GM19099 (cell line): Measurements from ENCODE around the gene MACROD2.

Source experiments
- POLR2A ChIP-seq: IDR thresholded peaks from 3 replicates; pipeline ENCODE4 v1.6.1; 2011; ENCODE audit warnings: low read depth; ENCODE audit not compliant: insufficient read length; ENCODE audit errors: extremely low read depth

The MACROD2 gene

GRCh38 chr20:15742087-15742486 is 1746.8 kb downstream of the MACROD2 start:
- TF ChIP-seq POLR2A: no peak

DNA sequence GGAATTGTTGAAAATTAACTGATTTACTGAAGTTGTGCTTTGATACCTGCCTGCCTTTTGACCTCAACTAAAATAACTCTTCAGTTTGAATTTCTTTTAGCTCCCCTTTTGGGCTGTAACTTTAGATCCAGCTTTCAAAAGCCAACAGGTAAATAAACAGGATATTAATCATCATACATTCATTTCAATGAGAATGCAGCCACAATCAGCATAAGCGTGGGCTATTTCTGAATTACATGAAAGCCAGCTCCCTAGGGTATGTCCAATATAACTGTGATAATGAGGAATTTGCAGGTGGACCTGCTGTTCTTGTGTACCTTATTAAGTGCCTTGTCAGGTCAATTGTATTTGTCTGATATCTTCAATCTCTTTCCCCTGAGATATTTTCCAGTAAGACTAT is 1747.3 kb downstream of the MACROD2 start:
- TF ChIP-seq POLR2A: no peak

GRCh38 chr20:15756002-15756753 is 1760.9 kb downstream of the MACROD2 start:
- no peak for TF ChIP-seq POLR2A

- TF ChIP-seq POLR2A: no peak
Measured at GRCh38 chr20:15756754-15757115, 1761.4 kb downstream of the MACROD2 start.

DNA sequence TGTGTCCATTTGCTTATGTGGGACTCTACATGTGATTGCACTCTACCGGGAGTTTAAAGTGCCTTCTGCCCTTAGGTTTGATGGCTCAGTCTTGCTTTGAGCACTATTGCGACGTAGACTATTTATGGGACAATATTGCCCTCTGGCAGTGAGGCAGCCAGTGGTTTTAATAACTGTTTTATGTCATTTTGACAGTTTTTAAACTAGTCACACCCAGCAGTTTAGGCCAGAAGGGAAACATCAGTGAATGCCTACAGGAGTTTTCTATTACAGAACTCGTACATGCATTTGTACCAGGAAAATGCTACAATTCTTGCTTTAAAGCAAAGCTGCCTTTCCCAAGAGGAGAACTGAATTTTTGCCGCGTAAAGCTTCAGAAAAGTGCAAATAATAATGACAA is 1764.3 kb downstream of the MACROD2 start:
- no peak for TF ChIP-seq POLR2A

DNA sequence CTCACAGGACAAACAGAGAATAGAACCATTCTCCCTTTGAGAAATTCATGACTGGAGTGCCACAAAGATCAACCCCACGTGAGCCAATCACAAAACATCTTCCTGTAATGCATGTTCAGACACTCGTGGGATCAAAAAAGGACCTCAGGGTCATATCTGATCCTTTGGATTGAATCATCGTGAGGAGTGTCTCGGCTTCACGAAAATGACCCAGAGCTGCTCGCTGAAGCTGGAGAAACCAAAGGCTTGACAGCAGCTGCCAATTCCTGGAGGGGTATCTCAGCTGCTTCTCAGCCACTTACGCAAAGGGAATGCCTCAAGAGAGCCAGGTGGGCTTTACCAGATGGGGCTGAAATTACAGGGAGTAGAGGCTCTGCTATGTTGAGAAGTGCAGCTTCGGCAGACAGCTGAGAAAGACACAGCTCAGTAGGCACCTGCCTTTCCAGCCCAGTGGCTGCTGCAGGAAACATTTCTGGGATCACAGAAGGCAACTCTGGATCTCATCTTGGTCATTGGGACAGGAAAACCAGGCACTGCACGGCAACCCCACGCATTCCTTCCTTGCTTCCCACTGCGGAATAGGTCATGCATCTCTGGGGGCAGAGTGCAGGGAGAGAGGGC is 1764.8 kb downstream of the MACROD2 start:
- TF ChIP-seq POLR2A: no peak

DNA sequence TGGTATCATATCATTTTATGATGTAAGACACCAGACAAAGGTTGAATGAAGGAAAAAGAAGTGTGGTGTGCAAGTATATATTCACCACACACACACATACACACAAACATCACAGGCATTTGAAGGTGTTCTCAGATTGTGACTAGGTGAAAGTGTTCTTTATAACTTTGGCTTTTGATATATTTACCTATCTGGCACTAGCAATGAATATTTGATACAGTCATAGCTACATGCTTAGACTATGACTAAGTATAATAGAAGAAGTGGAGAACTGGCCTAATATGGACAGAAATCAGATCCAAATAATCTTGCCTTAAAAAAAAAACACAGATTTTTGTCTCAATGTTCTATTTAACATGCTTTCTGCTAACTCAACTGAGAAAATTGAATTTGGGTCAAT is 1768.0 kb downstream of the MACROD2 start:
- no peak for TF ChIP-seq POLR2A

DNA sequence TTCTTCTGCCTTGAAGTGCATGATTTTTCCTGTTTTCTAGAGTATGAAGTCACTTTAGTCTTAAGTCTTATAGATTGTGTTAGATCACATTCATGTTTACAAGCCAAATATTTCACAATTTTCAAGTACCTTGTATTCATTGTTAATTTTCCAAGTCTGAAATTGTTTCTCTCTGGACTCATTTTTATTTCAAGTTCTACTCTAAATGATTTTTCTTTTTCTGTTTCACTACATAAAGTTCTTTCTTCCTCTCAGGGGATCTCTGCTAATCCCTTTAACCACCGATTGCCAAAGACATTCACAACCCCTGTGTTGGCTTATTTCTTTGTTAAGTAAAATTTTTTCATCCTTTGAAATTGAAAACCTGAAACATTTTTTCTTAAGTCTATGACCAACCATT is 1772.3 kb downstream of the MACROD2 start:
- no peak for TF ChIP-seq POLR2A

GRCh38 chr20:15767999-15768741 is 1772.9 kb downstream of the MACROD2 start:
- TF ChIP-seq POLR2A: no peak

DNA sequence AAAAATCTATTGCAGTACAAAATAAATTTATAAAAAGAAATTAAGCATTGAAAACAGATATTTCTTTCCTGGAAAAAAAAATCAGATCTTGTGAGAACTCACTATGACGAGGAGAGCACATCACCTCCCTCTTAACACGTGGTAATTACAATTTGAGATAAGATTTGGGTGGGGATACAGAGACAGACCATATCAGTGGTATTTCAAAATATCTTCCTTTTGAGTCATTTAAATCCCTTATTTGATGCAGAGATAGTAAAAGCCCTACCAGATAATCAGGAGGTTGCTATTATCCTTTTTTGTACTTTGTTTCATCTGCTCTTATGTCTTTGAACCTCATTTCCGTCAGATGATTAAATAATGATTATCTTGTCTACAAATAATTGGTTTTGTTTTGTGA is 1777.5 kb downstream of the MACROD2 start:
- TF ChIP-seq POLR2A: no peak

GRCh38 chr20:15774926-15775325 is 1779.6 kb downstream of the MACROD2 start:
- no peak for TF ChIP-seq POLR2A

DNA sequence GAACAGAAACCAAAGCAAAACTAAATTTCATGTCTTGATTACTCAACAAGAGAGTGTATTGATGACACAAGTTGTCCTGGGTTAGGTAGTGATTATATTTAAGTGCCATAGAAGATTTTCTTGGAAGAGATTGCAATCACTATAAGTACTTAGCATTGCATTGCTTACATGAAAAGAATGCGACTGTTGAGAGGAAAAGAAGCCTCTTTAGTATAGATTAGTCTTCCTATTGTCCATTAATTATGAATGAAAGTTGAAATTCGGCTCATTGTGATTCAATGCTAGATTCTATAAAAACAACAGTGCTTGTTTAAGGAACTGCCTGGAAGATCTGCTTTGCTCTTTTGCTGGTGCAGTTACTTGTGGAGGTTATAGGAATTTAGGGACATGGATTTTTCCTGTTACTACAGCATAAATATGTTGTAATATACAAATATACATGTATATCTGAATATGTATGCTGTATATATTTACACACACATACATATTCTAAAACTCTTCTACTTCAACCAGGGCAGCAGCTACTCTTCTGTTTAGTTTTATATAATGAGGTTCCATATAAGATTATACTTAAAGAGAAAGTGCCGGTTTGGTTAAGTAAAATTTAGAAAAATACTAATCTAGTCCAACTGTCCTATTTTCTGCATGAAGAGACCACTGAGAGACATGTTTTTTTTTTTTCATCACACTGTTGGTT is 1781.6 kb downstream of the MACROD2 start:
- no peak for TF ChIP-seq POLR2A

- no peak for TF ChIP-seq POLR2A
Measured at GRCh38 chr20:15784020-15784419, 1788.7 kb downstream of the MACROD2 start.

DNA sequence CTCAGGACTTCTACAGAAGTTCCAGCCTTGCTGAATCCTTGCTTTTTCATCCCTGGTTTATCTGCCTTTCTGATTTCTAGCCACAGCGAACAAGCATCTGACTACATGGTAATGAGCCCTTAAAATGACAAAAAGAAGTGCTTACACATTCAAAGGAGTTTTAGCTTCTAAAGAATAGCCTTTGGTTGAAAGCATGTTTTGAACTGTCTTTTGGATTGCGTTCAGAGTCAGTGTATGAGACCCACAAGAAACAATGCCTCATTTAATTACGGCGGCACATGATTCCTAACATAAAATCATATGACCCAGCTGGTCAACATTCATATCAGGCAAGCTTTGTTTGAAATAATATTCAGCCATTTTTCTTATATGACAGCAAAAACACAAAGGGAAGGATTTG is 1793.8 kb downstream of the MACROD2 start:
- TF ChIP-seq POLR2A: no peak

- TF ChIP-seq POLR2A: no peak
Measured at GRCh38 chr20:15792855-15793254, 1797.5 kb downstream of the MACROD2 start.

- TF ChIP-seq POLR2A: no peak
Measured at GRCh38 chr20:15794409-15794808, 1799.1 kb downstream of the MACROD2 start.

- no peak for TF ChIP-seq POLR2A
Measured at GRCh38 chr20:15795305-15796019, 1800.1 kb downstream of the MACROD2 start.
